Testis (tissue), 2 donors: ENCODE results near the gene N4BP2L1.

Experiments
- CTCF ChIP-seq, 3 experiments: fragments of 450-650 bp in 2 of 3; fragments of 200-600 bp in 1 of 3; sonication (generic) in 1 of 3; IDR thresholded peaks; one replicate each; pipeline ENCODE4 v1.5.1; 2016 to 2019; ENCODE audit warnings: antibody characterized with exemption in 3 of 3, mild to moderate bottlenecking in 2 of 3, moderate library complexity in 1 of 3
- POLR2A ChIP-seq: fragments of 450-650 bp; IDR thresholded peaks from one replicate; pipeline ENCODE4 v1.6.1; 2017; ENCODE audit warnings: antibody characterized with exemption, mild to moderate bottlenecking, moderate library complexity

- TF ChIP-seq CTCF (IDR thresholded peaks at IDR 0.05) (no peak), POLR2A (no peak)
These were observed 48.2 kb upstream of the N4BP2L1 start for GRCh38 chr13:32476021-32476731.
